GM21528 (cell line): ENCODE data around the gene CKMT2.

Experiments used
- ATAC-seq: cut with Tn5 transposase; IDR thresholded peaks from one replicate; pipeline ENCODE4 v1.9.1; 2021; ENCODE audit warnings: mild to moderate bottlenecking, moderate library complexity; ENCODE audit not compliant: unreplicated experiment, low FRiP score

The CKMT2 gene

DNA sequence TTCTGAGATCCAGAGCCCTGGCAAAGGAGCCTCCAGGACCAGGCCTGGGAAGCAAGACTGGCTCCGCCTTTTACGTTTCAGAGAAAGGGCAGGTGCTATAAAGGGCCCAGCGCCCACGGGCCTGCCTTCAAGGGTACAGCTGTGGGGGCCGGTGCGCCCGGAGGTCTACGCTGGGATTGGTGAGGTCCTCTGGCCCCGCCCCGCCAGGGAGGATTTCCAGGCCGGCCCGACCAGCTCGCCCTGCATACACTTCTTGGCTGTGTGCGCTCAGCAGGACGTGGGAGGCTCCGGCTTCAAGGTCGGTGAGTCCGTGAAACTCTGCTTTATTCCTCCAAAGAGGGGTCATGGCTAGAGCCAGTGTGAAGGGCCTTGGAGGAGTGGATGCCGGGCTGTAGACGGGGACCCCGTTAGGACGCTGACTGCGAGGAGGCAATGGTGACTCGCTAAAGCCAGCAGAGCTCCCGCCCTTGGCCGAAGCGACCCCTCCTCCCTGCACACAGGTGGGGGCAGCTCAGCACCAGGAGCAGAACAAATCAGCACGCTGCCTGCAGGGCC, at the start of gene CKMT2:
TSS of gene CKMT2 (plus strand) at position 243 of the 555 bp plus-strand sequence. CDS start 17,811 bp downstream, outside the sequence.
- no peak for ATAC-seq

GRCh38 chr5:81183811-81184748, 49.0 kb upstream of the CKMT2 start:
- ATAC-seq, result no peak

DNA sequence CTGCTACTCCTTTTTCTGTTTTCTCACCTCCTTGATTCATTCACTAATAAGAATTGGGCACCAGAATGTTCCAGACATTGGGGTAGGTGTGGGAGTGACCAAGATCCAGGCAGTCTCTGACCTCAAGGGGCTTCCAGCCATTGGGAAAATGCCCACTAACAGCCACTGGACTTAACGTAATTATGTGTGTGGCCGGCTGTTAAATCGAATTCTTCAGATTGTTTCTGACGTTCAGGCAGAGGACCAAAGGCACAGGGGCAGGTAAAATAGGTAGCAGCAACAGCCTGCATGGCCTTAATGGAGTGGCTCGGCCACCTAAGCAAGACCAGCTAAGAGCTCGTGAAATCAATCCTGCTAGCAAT, 48.4 kb upstream of the CKMT2 start:
- ATAC-seq, result no peak

- no peak for ATAC-seq
Observed at GRCh38 chr5:81187885-81188284, 45.2 kb upstream of the CKMT2 start.

DNA sequence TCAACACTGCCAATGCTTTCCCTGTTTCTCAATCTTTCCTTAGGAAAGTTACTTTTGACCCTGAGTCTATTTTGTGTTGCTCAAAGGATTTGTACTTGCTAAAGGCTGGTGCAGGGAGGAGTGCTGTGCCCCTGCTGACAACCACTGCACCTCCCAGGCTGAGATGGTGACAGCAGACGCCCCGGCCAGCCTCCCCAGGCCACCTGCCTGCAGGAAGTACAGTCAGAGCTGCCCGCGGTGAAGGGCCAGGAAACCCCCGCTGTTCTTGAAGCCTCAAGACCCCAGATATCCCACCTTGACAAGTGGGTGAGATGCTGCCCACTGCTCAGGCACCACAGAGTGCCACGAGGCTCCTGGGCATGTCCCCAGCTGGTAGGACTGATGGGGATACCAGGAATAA, 44.2 kb upstream of the CKMT2 start:
- ATAC-seq, result no peak

DNA sequence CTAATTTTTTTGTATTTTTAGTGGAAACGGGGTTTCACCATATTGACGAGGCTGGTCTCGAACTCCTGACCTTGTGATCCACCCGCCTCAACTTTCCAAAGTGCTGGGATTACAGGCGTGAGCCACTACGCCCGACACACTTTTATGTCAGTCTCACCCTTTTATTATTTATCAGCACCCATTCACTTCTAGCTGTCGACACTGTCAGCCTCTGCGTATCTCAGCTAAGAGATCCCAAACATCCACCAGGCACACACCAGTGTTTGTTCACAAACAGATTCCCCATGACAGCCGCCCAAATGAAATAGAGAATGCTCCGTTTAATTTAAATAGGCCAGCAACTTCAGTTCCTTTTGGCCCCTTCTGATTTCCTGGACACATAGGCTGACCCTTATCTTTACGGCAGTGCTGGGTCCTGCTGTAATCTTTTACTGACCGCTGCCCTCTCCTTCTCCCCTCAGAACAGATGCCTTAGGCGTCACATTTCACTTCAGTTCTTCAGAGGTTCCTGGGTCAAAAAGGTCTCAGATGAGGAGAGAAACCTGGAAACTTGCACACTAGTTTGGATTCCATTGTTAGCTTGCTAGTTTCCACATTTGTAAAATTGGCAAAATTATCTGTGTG, 43.1 kb upstream of the CKMT2 start:
- ATAC-seq, result no peak

- no peak for ATAC-seq
Observed at GRCh38 chr5:81191726-81192372, 41.3 kb upstream of the CKMT2 start.

- no peak for ATAC-seq
Observed at GRCh38 chr5:81192373-81192750, 40.8 kb upstream of the CKMT2 start.

DNA sequence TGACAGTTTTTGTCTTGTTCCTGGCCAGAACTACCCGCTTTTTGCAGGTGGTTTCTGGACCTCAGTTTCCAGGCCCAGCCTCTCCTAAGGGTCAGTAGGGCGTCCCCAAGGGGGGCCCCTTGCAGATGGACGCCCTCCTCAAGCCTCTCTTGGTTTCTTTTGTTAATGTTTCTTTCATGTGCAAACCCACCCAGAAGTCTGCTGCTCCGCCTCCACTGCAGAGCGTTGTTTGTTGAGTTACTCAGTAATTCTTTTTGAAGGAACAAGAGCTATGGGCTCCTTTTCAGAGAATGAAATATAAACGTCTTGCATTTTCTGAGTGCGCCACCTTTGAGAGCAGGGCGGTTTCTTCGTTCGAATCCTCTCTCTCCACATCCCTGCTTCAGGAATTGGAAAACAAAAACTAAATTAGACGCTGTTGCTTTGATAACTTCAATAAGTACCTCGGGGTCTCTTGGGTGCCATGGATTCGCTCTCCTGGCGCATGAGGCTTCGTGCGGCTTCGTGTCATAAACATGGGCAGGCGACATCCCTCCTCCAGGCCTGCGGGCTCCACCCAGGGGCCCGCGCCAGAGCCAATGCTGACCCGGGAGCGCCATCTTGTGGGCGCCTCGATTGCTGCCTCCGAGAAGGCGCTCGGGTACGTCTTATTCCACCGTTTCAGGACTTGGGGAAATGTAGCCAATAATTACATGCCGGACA, 38.3 kb upstream of the CKMT2 start:
- no peak for ATAC-seq

- no peak for ATAC-seq
Observed at GRCh38 chr5:81195335-81195929, 37.7 kb upstream of the CKMT2 start.

- no peak for ATAC-seq
Observed at GRCh38 chr5:81202655-81203054, 30.5 kb upstream of the CKMT2 start.

DNA sequence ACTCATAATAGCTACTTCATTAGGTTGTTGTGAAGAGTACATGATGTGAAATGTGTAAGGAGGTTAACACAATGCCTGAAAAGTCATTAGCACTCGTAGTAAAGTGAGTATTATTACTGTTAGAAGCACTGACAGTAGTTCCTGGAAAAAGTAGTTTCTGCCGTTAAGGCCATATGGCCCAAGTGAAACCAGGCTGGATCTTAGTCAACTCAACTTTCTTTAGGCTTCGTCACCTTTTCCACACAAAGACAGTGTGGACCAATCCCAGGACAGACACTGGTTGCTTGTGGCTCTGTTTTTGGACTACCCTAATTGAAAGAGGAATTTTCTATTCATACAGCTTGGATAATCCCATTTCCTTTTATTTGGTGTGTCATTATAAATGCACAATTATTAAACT, 29.4 kb upstream of the CKMT2 start:
- ATAC-seq, result no peak

DNA sequence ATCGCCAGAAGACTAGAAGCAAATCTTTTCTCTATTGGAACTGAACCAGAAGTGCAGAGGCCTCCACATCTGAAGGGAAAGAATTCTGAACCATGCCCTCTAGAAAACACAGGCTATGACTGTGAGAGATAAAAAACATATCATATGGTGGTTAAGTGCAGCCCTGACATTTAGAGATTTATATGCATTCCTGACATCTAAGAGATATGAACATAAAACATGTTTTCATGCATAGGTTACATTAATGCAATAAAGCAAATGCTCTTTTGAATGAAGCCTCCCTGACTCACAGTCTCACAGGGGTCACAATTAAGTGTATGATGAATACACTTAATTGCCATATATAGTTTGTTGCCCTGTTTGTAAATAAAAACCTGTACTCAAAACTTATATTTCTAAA, 28.9 kb upstream of the CKMT2 start:
- ATAC-seq, result no peak

DNA sequence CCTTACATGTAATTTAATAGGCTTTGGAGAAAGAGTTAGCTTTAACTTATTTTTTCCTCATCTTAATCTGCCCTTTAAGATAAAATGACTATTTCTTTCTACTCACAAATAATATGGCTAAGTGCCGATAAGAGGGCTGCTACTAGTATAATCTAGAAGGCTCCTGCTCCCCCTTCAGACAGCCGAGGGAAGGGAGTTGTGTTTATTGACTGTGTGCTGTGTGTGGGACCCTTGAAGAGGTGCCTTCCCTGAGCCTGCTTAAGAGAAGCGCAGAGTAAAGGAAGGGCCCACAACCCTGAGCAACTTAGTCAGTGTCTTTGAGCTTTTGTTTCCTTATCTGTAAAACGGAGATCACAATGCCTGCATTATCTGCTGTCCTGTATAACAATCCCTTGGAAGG, 28.1 kb upstream of the CKMT2 start:
- no peak for ATAC-seq

GRCh38 chr5:81207009-81207408, 26.1 kb upstream of the CKMT2 start:
- no peak for ATAC-seq

GRCh38 chr5:81208904-81209303, 24.2 kb upstream of the CKMT2 start:
- no peak for ATAC-seq

GRCh38 chr5:81209386-81209785, 23.7 kb upstream of the CKMT2 start:
- ATAC-seq, result no peak

DNA sequence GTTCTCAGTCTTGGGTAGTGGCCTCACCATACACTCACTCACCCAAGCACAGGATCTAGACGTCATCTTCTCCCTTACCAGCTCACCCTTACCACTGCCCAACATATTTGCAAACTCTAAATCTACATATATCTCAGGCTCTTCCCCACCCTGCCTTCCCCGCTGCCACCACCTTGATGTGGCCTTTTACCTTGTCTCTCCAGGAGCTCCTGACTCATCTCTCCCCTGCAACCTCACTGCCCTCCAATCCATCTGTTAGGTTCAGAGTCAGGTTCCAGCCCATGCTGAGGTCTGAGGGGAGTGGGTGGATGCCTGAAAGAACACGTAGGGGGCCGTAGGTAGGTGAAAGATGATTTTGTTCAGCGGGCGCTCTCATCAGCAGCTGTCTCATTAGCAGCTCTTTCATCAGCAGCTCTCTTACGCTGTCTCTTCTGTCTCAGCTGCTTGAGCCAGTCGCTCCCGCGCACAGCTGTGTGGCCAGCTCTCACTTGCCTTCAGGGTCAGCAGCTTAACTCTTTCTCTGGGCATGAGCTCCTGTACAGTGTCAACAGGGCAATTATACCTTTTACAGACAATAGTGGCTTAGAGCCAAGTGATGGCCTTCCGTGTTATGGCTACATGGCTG, 23.1 kb upstream of the CKMT2 start:
- no peak for ATAC-seq

- ATAC-seq, result peak; percentile 62
Observed at GRCh38 chr5:81212211-81212751, 20.8 kb upstream of the CKMT2 start.
